Tibial nerve (tissue), 4 donors: ENCODE data around the gene TTC7B. TPM values are rescaled to one million over a fixed set of nuclear protein-coding genes. Genes with fewer than 3 reads are reported as not detected.

Experiments used
- DNase-seq, 2 donors: peaks; one replicate each; pipeline ENCODE4 v3.0.0-alpha.2; 2019; ENCODE audit warnings: low spot score in 2 of 2
- H3K27ac ChIP-seq, 4 donors: fragments of 200-600 bp; sonication (generic) in 3 of 4; one replicate each; pipeline ENCODE4 v1.5.1; 2017 to 2019; ENCODE audit warnings: mild to moderate bottlenecking in 1 of 4
- H3K27me3 ChIP-seq, 2 donors: fragments of 200-600 bp; sonication (generic) in 1 of 2; one replicate each; pipeline versions ENCODE4 v1.5.1 to v1.6.0; 2017 to 2019
- H3K36me3 ChIP-seq, 3 donors: fragments of 200-600 bp; sonication (generic); one replicate each; pipeline ENCODE4 v1.5.1; 2018 to 2019
- H3K4me1 ChIP-seq, 4 donors: fragments of 200-600 bp; sonication (generic) in 3 of 4; one replicate each; pipeline ENCODE4 v1.5.1; 2017 to 2019
- H3K4me3 ChIP-seq, 4 donors: fragments of 200-600 bp; sonication (generic) in 3 of 4; one replicate each; pipeline ENCODE4 v1.5.1; 2017 to 2019; ENCODE audit warnings: mild to moderate bottlenecking in 1 of 4, moderate library complexity in 1 of 4
- H3K9me3 ChIP-seq, 4 donors: fragments of 200-600 bp; sonication (generic) in 3 of 4; one replicate each; pipeline ENCODE4 v1.5.1; 2017 to 2019
- CTCF ChIP-seq, 5 experiments: fragments of 200-600 bp in 3 of 5; fragments of 450-650 bp in 2 of 5; sonication (generic) in 3 of 5; IDR thresholded peaks; one replicate each; pipeline ENCODE4 v1.5.1; 2016 to 2019; ENCODE audit warnings: antibody characterized with exemption in 5 of 5, mild to moderate bottlenecking in 3 of 5, moderate library complexity in 2 of 5
- EP300 ChIP-seq, 2 donors: sonication (generic); formaldehyde crosslinking; IDR thresholded peaks; one replicate each; pipeline ENCODE4 v1.6.1; 2017; ENCODE audit warnings: antibody characterized with exemption in 2 of 2, mild to moderate bottlenecking in 1 of 2
- POLR2A ChIP-seq, 2 donors: fragments of 450-650 bp; IDR thresholded peaks; one replicate each; pipeline ENCODE4 v1.6.1; 2017; ENCODE audit warnings: antibody characterized with exemption in 2 of 2, mild to moderate bottlenecking in 2 of 2, moderate library complexity in 2 of 2
- WGBS, 2 donors: methylation state at CpG; one replicate each; pipeline ENCODE4 v1.1.5; 2018; 5-methylcytosine and 5-hydroxymethylcytosine counted together
- total RNA-seq, 4 donors: library from RNA; depleted of rRNA; stranded (reverse); fragments of >200 nt; gene quantifications; one replicate each; pipeline ENCODE4 v1.1.0, GENCODE V29; 2016

The TTC7B gene
- total RNA-seq, 4 donors from 2014 or later: 25.9 to 44.1 (median 34.4) TPM

GRCh38 chr14:90556666-90557450, 259.4 kb downstream of the TTC7B start:
- TF ChIP-seq CTCF (IDR thresholded peaks at IDR 0.05) (no peak), POLR2A (IDR thresholded peaks at IDR 0.05) (no peak), EP300 (IDR thresholded peaks at IDR 0.05) (no peak)
- no peaks in the 10 kb centered on the region for H3K27me3 ChIP-seq
- no peaks in the 10 kb centered on the region for H3K9me3 ChIP-seq
- no peak overlapping the region for H3K4me3 ChIP-seq
- H3K4me1 ChIP-seq: peaks cover 0 to 16% (median 0%) of the 10 kb centered on the region in 4 donors
- no peak for DNase-seq
- peaks cover 0 to 6% (median 0%) of the 10 kb centered on the region in 3 donors for H3K36me3 ChIP-seq
- H3K27ac ChIP-seq: peak overlapping the region in 1 of 4 donors; percentile 17
- 93 to 95% methylated on average over 11 to 12 of the region's 12 CpGs for WGBS, 2 donors

- DNase-seq: no peak
- no peaks in the 10 kb centered on the region for H3K27me3 ChIP-seq
- H3K4me3 ChIP-seq: no peak overlapping the region
- H3K4me1 ChIP-seq: peaks cover 0 to 21% (median 0%) of the 10 kb centered on the region in 4 donors
- TF ChIP-seq CTCF (IDR thresholded peaks at IDR 0.05) (no peak), POLR2A (IDR thresholded peaks at IDR 0.05) (no peak), EP300 (IDR thresholded peaks at IDR 0.05) (no peak)
- no peaks in the 10 kb centered on the region for H3K9me3 ChIP-seq
- WGBS, 2 donors: 40 to 48% methylated on average over 12 to 17 of the region's 17 CpGs
- peaks cover 0 to 6% (median 0%) of the 10 kb centered on the region in 3 donors for H3K36me3 ChIP-seq
- peak overlapping the region in 1 of 4 donors; percentile 17 for H3K27ac ChIP-seq
These were observed 260.2 kb downstream of the TTC7B start for GRCh38 chr14:90556012-90556477.

GRCh38 chr14:90555126-90556011, 260.9 kb downstream of the TTC7B start:
- Histone ChIP-seq H3K4me3 (no peak overlapping the region), H3K4me1 (peaks cover 0 to 21% (median 0%) of the 10 kb centered on the region in 4 donors), H3K36me3 (peaks cover 0 to 6% (median 0%) of the 10 kb centered on the region in 3 donors), H3K9me3 (no peaks in the 10 kb centered on the region), H3K27ac (peak overlapping the region in 1 of 4 donors; percentile 71), H3K27me3 (no peaks in the 10 kb centered on the region)
- TF ChIP-seq POLR2A (IDR thresholded peaks at IDR 0.05) (no peak), EP300 (IDR thresholded peaks at IDR 0.05) (no peak), CTCF (IDR thresholded peaks at IDR 0.05) (no peak)
- WGBS, 2 donors: 80 to 83% methylated on average over 18 to 21 of the region's 21 CpGs
- DNase-seq: no peak

- Histone ChIP-seq H3K9me3 (no peaks in the 10 kb centered on the region), H3K4me3 (no peak overlapping the region), H3K4me1 (peaks cover 0 to 21% (median 0%) of the 10 kb centered on the region in 4 donors), H3K27ac (peak overlapping the region in 2 of 4 donors; percentile 20 to 71), H3K36me3 (peaks cover 0 to 6% (median 0%) of the 10 kb centered on the region in 3 donors), H3K27me3 (no peaks in the 10 kb centered on the region)
- WGBS, 2 donors: 66 to 83% methylated on average over 10 to 13 of the region's 13 CpGs
- no peak for TF ChIP-seq POLR2A (IDR thresholded peaks at IDR 0.05)
- TF ChIP-seq EP300 (IDR thresholded peaks at IDR 0.05): peak in 1 of 2 donors; percentile 22
- DNase-seq: no peak
These were observed 261.9 kb downstream of the TTC7B start for GRCh38 chr14:90554341-90554740.

- DNase-seq: no peak
- WGBS, 2 donors: 67 to 81% methylated on average over 8 to 9 of the region's 9 CpGs
- H3K27me3 ChIP-seq: no peaks in the 10 kb centered on the region
- peaks cover 0 to 21% (median 0%) of the 10 kb centered on the region in 4 donors for H3K4me1 ChIP-seq
- no peaks in the 10 kb centered on the region for H3K9me3 ChIP-seq
- no peak overlapping the region for H3K4me3 ChIP-seq
- H3K27ac ChIP-seq: peak overlapping the region in 2 of 4 donors; percentile 20 to 71
- peaks cover 0 to 6% (median 0%) of the 10 kb centered on the region in 3 donors for H3K36me3 ChIP-seq
- TF ChIP-seq CTCF (IDR thresholded peaks at IDR 0.05): no peak
- no peak for TF ChIP-seq EP300 (IDR thresholded peaks at IDR 0.05)
- TF ChIP-seq POLR2A (IDR thresholded peaks at IDR 0.05): no peak
These were observed 262.3 kb downstream of the TTC7B start for GRCh38 chr14:90553921-90554336.
